SK-N-SH (cell line): ENCODE measurements around the gene ELP4.
"Not testable (repeated sequence)": the region's sequence is repeated elsewhere in the genome, so short reads cannot be mapped to it uniquely, and the experiment has no call there.

Source experiments
- CTCF ChIP-seq: fragments of 200-600 bp; sonication (generic); IDR thresholded peaks from 2 replicates; pipeline ENCODE4 v1.6.1; 2017; ENCODE audit warnings: antibody characterized with exemption, mild to moderate bottlenecking, moderate library complexity
- FOXM1 ChIP-seq: IDR thresholded peaks from 2 replicates; pipeline ENCODE4 v1.4.0; 2012; ENCODE audit warnings: low read depth, mild to moderate bottlenecking
- JUND ChIP-seq: IDR thresholded peaks from 2 replicates; pipeline ENCODE4 v1.4.0; 2012
- MAX ChIP-seq: IDR thresholded peaks from 2 replicates; pipeline ENCODE4 v1.4.0; 2012; ENCODE audit warnings: low read depth
- MEF2A ChIP-seq: IDR thresholded peaks from 2 replicates; pipeline ENCODE4 v1.4.0; 2012; ENCODE audit warnings: low read depth, borderline replicate concordance
- REST ChIP-seq: IDR thresholded peaks from 2 replicates; pipeline ENCODE4 v1.6.1; 2012; ENCODE audit warnings: mild to moderate bottlenecking, low read depth, low read length, moderate library complexity
- SIN3A ChIP-seq: IDR thresholded peaks from 2 replicates; pipeline ENCODE4 v1.6.1; 2012; ENCODE audit warnings: low read depth, mild to moderate bottlenecking, low read length, moderate library complexity, borderline replicate concordance

- not testable (repeated sequence) for TF ChIP-seq REST, CTCF, MEF2A, MAX, FOXM1, SIN3A, JUND
Observed at GRCh38 chr11:31673108-31673507, 163.5 kb downstream of the ELP4 start.
